ENCODE data around the gene COX7A2L. TPM values are rescaled to one million over a fixed set of nuclear protein-coding genes. Genes with fewer than 3 reads are reported as not detected.

The COX7A2L gene
- total RNA-seq, 1 experiment from 2014 or later: 99.5 TPM

DNA sequence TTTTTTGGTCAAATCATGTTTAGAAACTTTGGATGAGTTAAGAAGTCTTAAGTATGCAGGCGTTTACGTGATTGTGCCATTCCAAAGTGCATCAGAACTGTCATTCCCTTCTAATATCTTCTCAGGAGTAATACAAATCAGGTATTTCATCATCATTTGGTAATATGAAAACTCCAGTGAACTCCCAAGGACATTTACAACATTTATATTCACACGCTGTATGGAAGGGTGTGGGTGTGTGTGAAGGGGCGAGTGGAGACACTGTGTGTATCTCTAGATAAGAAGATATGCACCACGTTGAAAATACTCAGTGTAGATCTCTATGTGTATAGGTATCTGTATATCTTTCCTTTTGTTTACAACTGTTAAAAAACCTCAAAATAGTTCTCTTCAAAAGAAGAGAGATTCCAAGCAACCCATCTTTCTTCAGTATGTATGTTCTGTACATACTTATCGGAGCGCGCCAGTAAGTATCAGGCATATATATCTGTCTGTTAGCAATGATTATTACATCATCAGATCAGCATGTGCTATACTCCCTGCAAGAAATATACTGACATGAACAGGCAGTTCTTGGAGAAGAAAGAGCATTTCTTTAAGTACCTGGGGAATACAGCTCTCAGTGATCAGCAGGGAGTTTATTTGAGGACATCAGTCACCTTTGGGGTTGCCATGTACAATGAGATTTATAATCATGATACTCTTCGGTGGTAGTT is 29.3 kb downstream of the COX7A2L start (continued):
- TF ChIP-seq, protein P1, sequence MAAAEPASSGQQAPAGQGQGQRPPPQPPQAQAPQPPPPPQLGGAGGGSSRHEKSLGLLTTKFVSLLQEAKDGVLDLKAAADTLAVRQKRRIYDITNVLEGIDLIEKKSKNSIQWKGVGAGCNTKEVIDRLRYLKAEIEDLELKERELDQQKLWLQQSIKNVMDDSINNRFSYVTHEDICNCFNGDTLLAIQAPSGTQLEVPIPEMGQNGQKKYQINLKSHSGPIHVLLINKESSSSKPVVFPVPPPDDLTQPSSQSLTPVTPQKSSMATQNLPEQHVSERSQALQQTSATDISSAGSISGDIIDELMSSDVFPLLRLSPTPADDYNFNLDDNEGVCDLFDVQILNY (CRISPR knock-in tag; IDR thresholded peaks at IDR 0.05): no peak
- TF ChIP-seq ETV6 (CRISPR knock-in tag; IDR thresholded peaks at IDR 0.05) (no peak), FOXP4 (CRISPR knock-in tag; IDR thresholded peaks at IDR 0.05) (no peak), NR2C2 (CRISPR knock-in tag; IDR thresholded peaks at IDR 0.05) (no peak), FOXK1 (CRISPR knock-in tag; IDR thresholded peaks at IDR 0.05) (no peak), GABPB1 (CRISPR knock-in tag; IDR thresholded peaks at IDR 0.05) (no peak), NR1H2 (CRISPR knock-in tag; IDR thresholded peaks at IDR 0.05) (no peak), ZNF416 (CRISPR knock-in tag; IDR thresholded peaks at IDR 0.05) (no peak)
- TF ChIP-seq, protein P2, sequence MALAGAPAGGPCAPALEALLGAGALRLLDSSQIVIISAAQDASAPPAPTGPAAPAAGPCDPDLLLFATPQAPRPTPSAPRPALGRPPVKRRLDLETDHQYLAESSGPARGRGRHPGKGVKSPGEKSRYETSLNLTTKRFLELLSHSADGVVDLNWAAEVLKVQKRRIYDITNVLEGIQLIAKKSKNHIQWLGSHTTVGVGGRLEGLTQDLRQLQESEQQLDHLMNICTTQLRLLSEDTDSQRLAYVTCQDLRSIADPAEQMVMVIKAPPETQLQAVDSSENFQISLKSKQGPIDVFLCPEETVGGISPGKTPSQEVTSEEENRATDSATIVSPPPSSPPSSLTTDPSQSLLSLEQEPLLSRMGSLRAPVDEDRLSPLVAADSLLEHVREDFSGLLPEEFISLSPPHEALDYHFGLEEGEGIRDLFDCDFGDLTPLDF (CRISPR knock-in tag; IDR thresholded peaks at IDR 0.05): no peak

DNA sequence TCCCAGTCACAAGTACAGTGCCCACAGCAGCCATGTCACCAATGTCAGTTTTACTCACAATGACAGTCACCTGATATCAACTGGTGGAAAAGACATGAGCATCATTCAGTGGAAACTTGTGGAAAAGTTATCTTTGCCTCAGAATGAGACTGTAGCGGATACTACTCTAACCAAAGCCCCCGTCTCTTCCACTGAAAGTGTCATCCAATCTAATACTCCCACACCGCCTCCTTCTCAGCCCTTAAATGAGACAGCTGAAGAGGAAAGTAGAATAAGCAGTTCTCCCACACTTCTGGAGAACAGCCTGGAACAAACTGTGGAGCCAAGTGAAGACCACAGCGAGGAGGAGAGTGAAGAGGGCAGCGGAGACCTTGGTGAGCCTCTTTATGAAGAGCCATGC is 31.3 kb downstream of the COX7A2L start:
- DNase-seq (ENCODE audit: low spot score) (no peak), ATAC-seq (no peak)
- H3K4me1 Mint-ChIP-seq: no peaks in the 10 kb centered on the region
- H3K4me3 Mint-ChIP-seq: no peak overlapping the region
- POLR2A ChIA-PET: no interaction called here
- TF ChIP-seq E2F4 (CRISPR knock-in tag; IDR thresholded peaks at IDR 0.05; ENCODE audit: borderline replicate concordance, low read depth): no peak
- TF ChIP-seq, protein P3, sequence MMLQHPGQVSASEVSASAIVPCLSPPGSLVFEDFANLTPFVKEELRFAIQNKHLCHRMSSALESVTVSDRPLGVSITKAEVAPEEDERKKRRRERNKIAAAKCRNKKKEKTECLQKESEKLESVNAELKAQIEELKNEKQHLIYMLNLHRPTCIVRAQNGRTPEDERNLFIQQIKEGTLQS (CRISPR knock-in tag; conservative IDR thresholded peaks at IDR 0.05): no peak
- peaks cover 57% of the 10 kb centered on the region for H3K36me3 Mint-ChIP-seq
- H3K27me3 Mint-ChIP-seq (ENCODE audit: low read depth): no peaks in the 10 kb centered on the region
- peak overlapping the region; percentile 16; the same call in 1 of the 2 replicates for H3K27ac Mint-ChIP-seq
- H3K9me3 Mint-ChIP-seq: no peaks in the 10 kb centered on the region
- CTCF ChIA-PET: interaction anchor here (1.6 kb wide), 1 partner anchor 9 kb away, joined by 5 read pairs; no protein-coding TSS in a partner anchor

DNA sequence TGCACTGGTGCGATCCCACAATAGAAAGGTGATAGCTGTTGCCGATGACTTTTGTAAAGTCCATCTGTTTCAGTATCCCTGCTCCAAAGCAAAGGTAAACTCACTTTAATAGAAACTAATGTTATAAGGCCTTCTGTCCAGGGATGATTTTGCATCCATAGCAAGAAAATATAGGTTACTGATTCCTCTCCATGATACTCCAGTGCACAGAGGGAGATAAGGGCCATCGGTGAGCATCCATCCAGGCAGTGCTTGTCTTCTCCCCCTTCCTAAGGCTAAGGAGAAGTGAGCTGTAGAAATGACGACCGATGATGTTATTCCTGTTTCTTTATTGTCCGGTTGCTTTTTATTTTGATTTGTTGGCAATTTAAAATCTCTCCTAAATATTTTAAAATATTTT is 32.1 kb downstream of the COX7A2L start:
- Mint-ChIP-seq H3K36me3 (peaks cover 54% of the 10 kb centered on the region), H3K4me3 (no peak overlapping the region), H3K27me3 (ENCODE audit: low read depth) (no peaks in the 10 kb centered on the region), H3K4me1 (no peaks in the 10 kb centered on the region), H3K9me3 (no peaks in the 10 kb centered on the region), H3K27ac (no peak overlapping the region)
- ChIA-PET CTCF (interaction anchor here (0.6 to 1.6 kb wide), 10 partner anchors 9 to 239 kb away, joined by 3 to 6 read pairs (median 4); no protein-coding TSS in a partner anchor), POLR2A (no interaction called here)
- TF ChIP-seq NR1H2 (CRISPR knock-in tag; IDR thresholded peaks at IDR 0.05): no peak
- TF ChIP-seq, protein P4, sequence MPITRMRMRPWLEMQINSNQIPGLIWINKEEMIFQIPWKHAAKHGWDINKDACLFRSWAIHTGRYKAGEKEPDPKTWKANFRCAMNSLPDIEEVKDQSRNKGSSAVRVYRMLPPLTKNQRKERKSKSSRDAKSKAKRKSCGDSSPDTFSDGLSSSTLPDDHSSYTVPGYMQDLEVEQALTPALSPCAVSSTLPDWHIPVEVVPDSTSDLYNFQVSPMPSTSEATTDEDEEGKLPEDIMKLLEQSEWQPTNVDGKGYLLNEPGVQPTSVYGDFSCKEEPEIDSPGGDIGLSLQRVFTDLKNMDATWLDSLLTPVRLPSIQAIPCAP (CRISPR knock-in tag; IDR thresholded peaks at IDR 0.05): no peak
- TF ChIP-seq, protein P5, sequence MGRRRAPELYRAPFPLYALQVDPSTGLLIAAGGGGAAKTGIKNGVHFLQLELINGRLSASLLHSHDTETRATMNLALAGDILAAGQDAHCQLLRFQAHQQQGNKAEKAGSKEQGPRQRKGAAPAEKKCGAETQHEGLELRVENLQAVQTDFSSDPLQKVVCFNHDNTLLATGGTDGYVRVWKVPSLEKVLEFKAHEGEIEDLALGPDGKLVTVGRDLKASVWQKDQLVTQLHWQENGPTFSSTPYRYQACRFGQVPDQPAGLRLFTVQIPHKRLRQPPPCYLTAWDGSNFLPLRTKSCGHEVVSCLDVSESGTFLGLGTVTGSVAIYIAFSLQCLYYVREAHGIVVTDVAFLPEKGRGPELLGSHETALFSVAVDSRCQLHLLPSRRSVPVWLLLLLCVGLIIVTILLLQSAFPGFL (CRISPR knock-in tag; IDR thresholded peaks at IDR 0.05; ENCODE audit: borderline replicate concordance): no peak
- TF ChIP-seq, protein P6, sequence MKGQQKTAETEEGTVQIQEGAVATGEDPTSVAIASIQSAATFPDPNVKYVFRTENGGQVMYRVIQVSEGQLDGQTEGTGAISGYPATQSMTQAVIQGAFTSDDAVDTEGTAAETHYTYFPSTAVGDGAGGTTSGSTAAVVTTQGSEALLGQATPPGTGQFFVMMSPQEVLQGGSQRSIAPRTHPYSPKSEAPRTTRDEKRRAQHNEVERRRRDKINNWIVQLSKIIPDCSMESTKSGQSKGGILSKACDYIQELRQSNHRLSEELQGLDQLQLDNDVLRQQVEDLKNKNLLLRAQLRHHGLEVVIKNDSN (CRISPR knock-in tag; IDR thresholded peaks at IDR 0.05): no peak
- TF ChIP-seq, protein P3 (CRISPR knock-in tag; conservative IDR thresholded peaks at IDR 0.05): no peak
- TF ChIP-seq RORB (CRISPR knock-in tag; IDR thresholded peaks at IDR 0.05): no peak
- no peak for TF ChIP-seq SMAD4 (CRISPR knock-in tag; IDR thresholded peaks at IDR 0.05)
- ATAC-seq (no peak), DNase-seq (ENCODE audit: low spot score) (no peak)

Data from WTC11 (cell line).